Measurements from ENCODE around the gene SLC6A8.

- TF ChIP-seq, protein P1, sequence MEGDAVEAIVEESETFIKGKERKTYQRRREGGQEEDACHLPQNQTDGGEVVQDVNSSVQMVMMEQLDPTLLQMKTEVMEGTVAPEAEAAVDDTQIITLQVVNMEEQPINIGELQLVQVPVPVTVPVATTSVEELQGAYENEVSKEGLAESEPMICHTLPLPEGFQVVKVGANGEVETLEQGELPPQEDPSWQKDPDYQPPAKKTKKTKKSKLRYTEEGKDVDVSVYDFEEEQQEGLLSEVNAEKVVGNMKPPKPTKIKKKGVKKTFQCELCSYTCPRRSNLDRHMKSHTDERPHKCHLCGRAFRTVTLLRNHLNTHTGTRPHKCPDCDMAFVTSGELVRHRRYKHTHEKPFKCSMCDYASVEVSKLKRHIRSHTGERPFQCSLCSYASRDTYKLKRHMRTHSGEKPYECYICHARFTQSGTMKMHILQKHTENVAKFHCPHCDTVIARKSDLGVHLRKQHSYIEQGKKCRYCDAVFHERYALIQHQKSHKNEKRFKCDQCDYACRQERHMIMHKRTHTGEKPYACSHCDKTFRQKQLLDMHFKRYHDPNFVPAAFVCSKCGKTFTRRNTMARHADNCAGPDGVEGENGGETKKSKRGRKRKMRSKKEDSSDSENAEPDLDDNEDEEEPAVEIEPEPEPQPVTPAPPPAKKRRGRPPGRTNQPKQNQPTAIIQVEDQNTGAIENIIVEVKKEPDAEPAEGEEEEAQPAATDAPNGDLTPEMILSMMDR (IDR thresholded peaks at IDR 0.05; ENCODE audit: insufficient read depth, low read depth, low read length), result no peak
- no peak for TF ChIP-seq EZH2 (IDR thresholded peaks at IDR 0.05; ENCODE audit: insufficient read depth, low read length)
Observed at GRCh38 chrX:153739754-153740486, 52.2 kb downstream of the SLC6A8 start.
